ENCODE data around the gene TMC4. TPM values are rescaled to one million over a fixed set of nuclear protein-coding genes. Genes with fewer than 3 reads are reported as not detected.

Gene TMC4
- total RNA-seq, 1 experiment from 2014 or later = 38.9 TPM

DNA sequence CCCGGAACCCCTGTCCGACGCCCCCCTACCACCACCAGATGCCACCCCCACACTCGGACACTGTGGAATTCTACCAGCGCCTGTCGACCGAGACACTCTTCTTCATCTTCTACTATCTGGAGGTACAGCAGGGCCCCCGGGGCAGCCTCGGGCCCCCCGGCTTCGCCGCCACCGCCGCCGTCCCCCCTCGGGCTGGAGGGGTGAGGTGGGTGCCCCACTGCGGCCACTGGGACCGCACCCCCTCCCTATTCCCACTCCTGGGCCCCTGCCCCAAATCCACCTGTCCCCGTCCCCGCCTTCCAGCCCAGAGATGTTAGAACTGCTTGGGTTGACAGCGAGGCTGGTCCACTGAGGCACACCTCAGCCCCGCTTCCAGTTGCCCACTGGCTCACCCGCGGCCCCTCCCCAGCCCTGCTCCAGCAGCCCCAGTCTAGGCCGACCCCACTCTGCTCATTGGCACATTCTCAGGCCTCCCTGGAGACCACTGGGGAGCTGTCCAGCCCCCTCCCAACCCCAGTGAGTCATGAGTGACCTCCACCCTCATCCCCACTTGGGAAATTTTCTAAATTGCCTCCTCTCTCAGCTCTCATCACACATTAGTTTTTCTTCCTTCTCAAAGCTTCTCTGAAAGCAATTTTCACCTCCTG, 20.0 kb downstream of the TMC4 start:
- H3K36me3 Mint-ChIP-seq (ENCODE audit: insufficient read depth, unreplicated experiment) = peaks cover 93% of the 10 kb centered on the region
- peaks cover 5% of the 10 kb centered on the region; the same call in 1 of the 2 replicates for H3K4me1 ChIP-seq
- POLR2A ChIA-PET = no interaction called here
- CTCF ChIA-PET = no interaction called here
- H3K4me3 Mint-ChIP-seq (ENCODE audit: unreplicated experiment) = no peak overlapping the region
- intact Hi-C loops (cut with micrococcal nuclease; ENCODE audit: unreplicated experiment) = no loop called here
- peaks cover 10% of the 10 kb centered on the region for H3K4me1 Mint-ChIP-seq (ENCODE audit: low read depth, unreplicated experiment)
- DNase-seq = no peak
- TF ChIP-seq, protein P1, sequence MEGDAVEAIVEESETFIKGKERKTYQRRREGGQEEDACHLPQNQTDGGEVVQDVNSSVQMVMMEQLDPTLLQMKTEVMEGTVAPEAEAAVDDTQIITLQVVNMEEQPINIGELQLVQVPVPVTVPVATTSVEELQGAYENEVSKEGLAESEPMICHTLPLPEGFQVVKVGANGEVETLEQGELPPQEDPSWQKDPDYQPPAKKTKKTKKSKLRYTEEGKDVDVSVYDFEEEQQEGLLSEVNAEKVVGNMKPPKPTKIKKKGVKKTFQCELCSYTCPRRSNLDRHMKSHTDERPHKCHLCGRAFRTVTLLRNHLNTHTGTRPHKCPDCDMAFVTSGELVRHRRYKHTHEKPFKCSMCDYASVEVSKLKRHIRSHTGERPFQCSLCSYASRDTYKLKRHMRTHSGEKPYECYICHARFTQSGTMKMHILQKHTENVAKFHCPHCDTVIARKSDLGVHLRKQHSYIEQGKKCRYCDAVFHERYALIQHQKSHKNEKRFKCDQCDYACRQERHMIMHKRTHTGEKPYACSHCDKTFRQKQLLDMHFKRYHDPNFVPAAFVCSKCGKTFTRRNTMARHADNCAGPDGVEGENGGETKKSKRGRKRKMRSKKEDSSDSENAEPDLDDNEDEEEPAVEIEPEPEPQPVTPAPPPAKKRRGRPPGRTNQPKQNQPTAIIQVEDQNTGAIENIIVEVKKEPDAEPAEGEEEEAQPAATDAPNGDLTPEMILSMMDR (IDR thresholded peaks at IDR 0.05; ENCODE audit: insufficient read depth in 1 of 2, low read depth in 1 of 2, low read length in 1 of 2, severe bottlenecking in 1 of 2, unreplicated experiment in 1 of 2) = no peak
- no peaks in the 10 kb centered on the region for H3K27me3 Mint-ChIP-seq (ENCODE audit: insufficient read depth, unreplicated experiment)
- no peaks in the 10 kb centered on the region for H3K27me3 ChIP-seq (replicated peaks; ENCODE audit: control insufficient read depth, insufficient read depth, low read length)
- no peak overlapping the region for H3K4me3 ChIP-seq (ENCODE audit: low read depth, low read length)
- H3K9me3 Mint-ChIP-seq (ENCODE audit: unreplicated experiment) = no peaks in the 10 kb centered on the region
- peaks cover 10% of the 10 kb centered on the region for H3K36me3 ChIP-seq (ENCODE audit: control insufficient read depth, insufficient read depth, low read length)
- no TSS peak for BruUV-seq (replicated peaks)
- no peaks in the 10 kb centered on the region for H3K9me3 ChIP-seq
- peak overlapping the region; percentile 55 for H3K27ac Mint-ChIP-seq (ENCODE audit: unreplicated experiment)

DNA sequence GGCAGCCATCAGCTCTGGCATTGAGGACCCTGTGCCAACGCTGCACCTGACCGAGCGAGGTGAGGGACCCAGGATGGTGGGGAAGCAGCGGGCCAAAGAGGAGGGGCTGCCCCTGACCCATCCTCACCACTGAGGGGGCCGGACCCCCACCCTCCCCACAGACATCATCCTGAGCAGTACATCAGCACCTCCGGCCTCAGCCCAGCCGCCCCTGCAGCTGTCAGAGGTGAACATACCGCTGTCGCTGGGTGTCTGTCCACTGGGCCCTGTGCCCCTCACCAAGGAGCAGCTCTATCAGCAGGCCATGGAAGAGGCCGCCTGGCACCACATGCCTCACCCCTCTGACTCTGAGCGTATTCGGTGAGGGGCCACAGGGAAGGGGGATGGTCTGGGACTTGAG, 20.7 kb downstream of the TMC4 start:
- Histone ChIP-seq H3K9me3 (no peaks in the 10 kb centered on the region), H3K36me3 (ENCODE audit: control insufficient read depth, insufficient read depth, low read length) (peaks cover 10% of the 10 kb centered on the region), H3K27me3 (replicated peaks; ENCODE audit: control insufficient read depth, insufficient read depth, low read length) (no peaks in the 10 kb centered on the region), H3K4me1 (peaks cover 5% of the 10 kb centered on the region; the same call in 1 of the 2 replicates), H3K4me3 (ENCODE audit: low read depth, low read length) (no peak overlapping the region)
- no TSS peak for BruUV-seq (replicated peaks)
- ChIA-PET POLR2A (no interaction called here), CTCF (interaction anchor here (2.1 kb wide), 1 partner anchor 15 kb away, joined by 5 read pairs; the partner anchor contains the start of gene CNOT3)
- no peaks in the 10 kb centered on the region for H3K27me3 Mint-ChIP-seq (ENCODE audit: insufficient read depth, unreplicated experiment)
- peaks cover 8% of the 10 kb centered on the region for H3K4me1 Mint-ChIP-seq (ENCODE audit: low read depth, unreplicated experiment)
- TF ChIP-seq, protein P1 (IDR thresholded peaks at IDR 0.05; ENCODE audit: insufficient read depth in 1 of 2, low read depth in 1 of 2, low read length in 1 of 2, severe bottlenecking in 1 of 2, unreplicated experiment in 1 of 2) = no peak
- H3K9me3 Mint-ChIP-seq (ENCODE audit: unreplicated experiment) = no peaks in the 10 kb centered on the region
- no peak overlapping the region for H3K4me3 Mint-ChIP-seq (ENCODE audit: unreplicated experiment)
- intact Hi-C loops (cut with micrococcal nuclease; ENCODE audit: unreplicated experiment) = no loop called here
- DNase-seq = no peak
- H3K27ac Mint-ChIP-seq (ENCODE audit: unreplicated experiment) = no peak overlapping the region
- peaks cover 94% of the 10 kb centered on the region for H3K36me3 Mint-ChIP-seq (ENCODE audit: insufficient read depth, unreplicated experiment)

DNA sequence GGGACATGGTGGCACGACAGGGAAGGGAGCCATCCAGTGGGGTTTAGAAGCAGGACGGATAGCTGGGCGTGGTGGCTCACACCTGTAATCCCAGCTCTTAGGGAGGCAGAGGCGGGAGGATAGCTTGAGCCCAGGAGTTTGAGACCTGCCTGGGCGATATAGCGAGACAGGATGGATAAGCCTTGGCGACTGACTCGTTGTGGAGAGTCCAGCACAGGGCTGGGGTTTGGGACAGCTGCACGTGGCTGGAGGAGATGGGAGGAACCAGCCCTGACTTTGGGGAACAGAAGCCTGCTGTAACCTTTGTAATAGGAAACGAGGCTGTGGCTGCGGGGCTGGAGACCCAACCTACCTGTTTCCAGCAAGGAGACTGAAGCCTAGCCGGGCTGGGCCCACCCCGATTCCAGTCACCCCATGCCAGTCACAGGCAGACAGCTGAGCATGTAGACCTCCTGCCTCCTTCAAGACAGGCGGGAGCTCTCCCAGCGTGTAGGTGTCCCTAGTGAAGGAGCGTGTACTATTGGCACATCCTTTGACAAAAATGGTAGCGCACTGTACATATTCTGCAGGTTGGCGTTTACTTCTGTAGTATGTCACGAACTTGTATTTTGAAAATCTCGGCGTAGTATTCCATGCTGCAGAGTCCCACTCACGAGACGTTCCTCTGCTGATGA, 21.5 kb downstream of the TMC4 start:
- Histone ChIP-seq H3K27me3 (replicated peaks; ENCODE audit: control insufficient read depth, insufficient read depth, low read length) (no peaks in the 10 kb centered on the region), H3K36me3 (ENCODE audit: control insufficient read depth, insufficient read depth, low read length) (peaks cover 10% of the 10 kb centered on the region), H3K9me3 (no peaks in the 10 kb centered on the region), H3K4me1 (peaks cover under 1% of the 10 kb centered on the region; the same call in 1 of the 2 replicates), H3K4me3 (ENCODE audit: low read depth, low read length) (no peak overlapping the region)
- Mint-ChIP-seq H3K4me3 (ENCODE audit: unreplicated experiment) (no peak overlapping the region), H3K4me1 (ENCODE audit: low read depth, unreplicated experiment) (peaks cover under 1% of the 10 kb centered on the region), H3K27me3 (ENCODE audit: insufficient read depth, unreplicated experiment) (no peaks in the 10 kb centered on the region), H3K27ac (ENCODE audit: unreplicated experiment) (peak overlapping the region; percentile 36), H3K36me3 (ENCODE audit: insufficient read depth, unreplicated experiment) (peaks cover 94% of the 10 kb centered on the region), H3K9me3 (ENCODE audit: unreplicated experiment) (no peaks in the 10 kb centered on the region)
- TF ChIP-seq, protein P1 (IDR thresholded peaks at IDR 0.05; ENCODE audit: insufficient read depth in 1 of 2, low read depth in 1 of 2, low read length in 1 of 2, severe bottlenecking in 1 of 2, unreplicated experiment in 1 of 2) = no peak
- POLR2A ChIA-PET = no interaction called here
- no TSS peak for BruUV-seq (replicated peaks)
- CTCF ChIA-PET = interaction anchor here (2.1 kb wide), 1 partner anchor 14 kb away, joined by 5 read pairs; the partner anchor contains the start of gene CNOT3
- DNase-seq = no peak
- intact Hi-C loops (cut with micrococcal nuclease; ENCODE audit: unreplicated experiment) = no loop called here
